GM19043 (cell line): ENCODE results near the gene TTYH2.
"Not testable (repeated sequence)": the region's sequence is repeated elsewhere in the genome, so short reads cannot be mapped to it uniquely, and the experiment has no call there.

Source experiments
- ATAC-seq: cut with Tn5 transposase; IDR thresholded peaks from one replicate; pipeline ENCODE4 v1.9.1; 2021; ENCODE audit warnings: low read depth; ENCODE audit not compliant: unreplicated experiment

Gene TTYH2

GRCh38 chr17:74280093-74280513 lies 66.7 kb downstream of the TTYH2 start:
- ATAC-seq = peak; percentile 60

DNA sequence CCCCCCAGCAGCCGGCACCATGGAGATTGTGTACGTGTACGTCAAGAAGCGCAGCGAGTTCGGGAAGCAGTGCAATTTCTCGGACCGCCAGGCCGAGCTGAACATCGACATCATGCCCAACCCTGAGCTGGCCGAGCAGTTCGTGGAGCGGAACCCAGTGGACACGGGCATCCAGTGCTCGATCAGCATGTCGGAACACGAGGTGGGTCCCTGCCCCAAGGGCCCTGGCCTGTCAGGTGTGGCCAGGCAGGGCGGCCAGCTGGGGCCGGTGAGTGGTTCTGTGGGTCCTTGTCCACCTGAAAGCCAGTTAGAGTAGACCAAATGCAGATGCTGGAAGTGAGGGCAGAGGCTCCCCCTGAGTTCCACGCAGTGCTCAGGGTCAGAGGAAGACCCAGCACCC lies 68.4 kb downstream of the TTYH2 start:
- no peak for ATAC-seq

DNA sequence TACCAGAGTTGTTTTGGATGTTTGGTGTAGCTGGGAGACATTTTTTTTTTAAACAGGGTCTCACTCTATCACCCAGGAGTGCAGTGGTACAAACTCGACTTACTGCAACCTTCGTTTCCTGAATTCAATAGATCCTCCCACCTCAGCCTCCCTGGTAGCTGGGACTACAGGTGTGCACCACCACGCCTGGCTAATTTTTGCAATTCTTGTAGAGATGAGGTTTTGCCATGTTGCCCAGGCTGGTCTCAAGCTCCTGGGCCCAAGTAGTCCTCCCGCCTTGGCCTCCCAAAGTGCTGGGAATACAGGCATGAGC lies 68.9 kb downstream of the TTYH2 start:
- not testable (repeated sequence) for ATAC-seq

DNA sequence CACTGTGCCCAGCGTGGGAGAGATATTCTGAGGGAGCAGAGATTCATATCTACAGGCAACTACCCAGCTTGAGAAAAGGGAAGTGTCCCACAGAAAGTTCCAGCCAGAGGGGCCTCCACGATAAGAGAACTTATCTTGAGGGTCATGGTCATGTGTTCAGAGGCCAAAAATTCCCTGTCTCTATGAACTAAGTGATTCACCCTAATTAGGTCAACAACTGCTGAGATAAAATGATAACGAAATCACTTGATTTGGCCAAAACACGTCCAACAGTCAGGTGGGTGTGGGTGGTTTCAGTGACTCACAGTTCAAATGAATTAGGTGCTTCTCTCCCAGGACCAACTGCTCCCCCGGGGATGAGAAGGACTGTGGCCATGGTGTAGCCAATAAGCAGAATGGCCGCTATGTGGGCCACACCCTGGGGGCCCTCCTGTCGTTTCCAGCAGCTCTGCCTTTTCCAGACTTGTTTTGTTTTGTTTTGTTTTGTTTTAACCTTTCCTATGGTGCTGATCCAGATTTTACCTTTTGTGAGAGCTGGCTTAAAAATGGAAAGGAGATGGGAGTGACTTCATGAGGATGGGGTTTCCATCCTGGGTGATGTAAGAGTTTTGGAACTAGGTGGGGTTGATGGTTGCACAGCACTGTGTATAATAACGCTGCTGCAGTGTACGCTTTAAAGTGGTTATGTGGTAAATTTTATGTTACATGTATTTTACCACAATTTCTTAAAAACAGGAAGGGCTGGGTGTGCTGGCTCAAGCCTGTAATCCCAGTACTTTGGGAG lies 69.4 kb downstream of the TTYH2 start:
- no peak for ATAC-seq

DNA sequence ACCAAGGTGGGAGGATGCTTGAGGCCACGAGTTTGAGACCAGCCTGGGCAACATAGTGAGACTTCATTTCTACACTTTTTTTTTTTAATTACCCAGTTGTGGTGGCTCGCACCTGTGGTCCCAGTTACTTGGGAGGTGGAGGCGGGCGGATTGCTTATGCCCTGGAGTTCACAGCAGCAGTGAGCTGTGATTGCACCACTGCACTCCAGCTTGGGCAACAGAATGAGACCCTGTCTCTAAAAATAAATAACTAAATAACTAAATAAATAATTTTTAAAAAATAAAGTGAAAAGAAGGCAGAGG lies 70.0 kb downstream of the TTYH2 start:
- no peak for ATAC-seq

- no peak for ATAC-seq
Observed at GRCh38 chr17:74287031-74287602, 73.7 kb downstream of the TTYH2 start.

- no peak for ATAC-seq
Observed at GRCh38 chr17:74288785-74289184, 75.4 kb downstream of the TTYH2 start.

- ATAC-seq = no peak
Observed at GRCh38 chr17:74289688-74290087, 76.3 kb downstream of the TTYH2 start.

DNA sequence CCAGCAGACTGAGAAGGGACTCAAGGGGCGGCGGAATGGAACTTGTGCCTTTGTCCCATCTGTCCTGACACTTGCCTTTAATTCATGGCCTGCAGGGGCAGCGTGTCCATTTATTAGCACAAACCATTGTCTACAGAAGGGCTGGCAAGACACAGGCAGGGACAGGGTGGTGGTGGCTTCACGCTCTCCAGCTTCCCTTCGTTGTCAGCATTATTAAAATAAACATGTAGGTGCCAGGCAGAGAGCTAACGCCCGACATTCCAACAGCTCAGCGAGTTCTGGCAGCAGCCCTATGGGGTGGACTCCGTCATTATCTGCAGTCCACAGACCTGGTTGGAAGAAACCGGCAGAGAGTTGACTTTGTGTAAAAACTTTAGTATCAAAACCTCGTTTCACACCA lies 77.0 kb downstream of the TTYH2 start:
- no peak for ATAC-seq

DNA sequence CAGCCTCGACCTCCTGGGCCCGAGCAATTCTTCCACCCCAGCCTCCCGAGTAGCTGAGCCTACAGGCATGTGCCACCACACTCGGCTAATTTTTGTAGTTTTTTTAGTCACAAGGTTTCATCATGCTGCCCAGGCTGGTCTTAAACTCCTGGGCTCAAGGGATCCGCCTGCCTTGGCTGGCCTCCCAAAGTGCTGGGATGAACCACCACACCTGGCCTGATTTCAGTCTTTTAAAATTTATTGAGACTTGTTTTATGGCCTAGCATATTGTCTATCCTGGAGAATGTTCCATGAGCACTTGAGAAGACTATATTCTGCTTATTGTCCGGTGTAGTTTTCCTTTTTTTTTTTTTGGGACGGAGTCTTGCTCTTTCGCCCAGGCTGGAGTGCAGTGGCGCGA lies 79.1 kb downstream of the TTYH2 start:
- ATAC-seq = no peak

DNA sequence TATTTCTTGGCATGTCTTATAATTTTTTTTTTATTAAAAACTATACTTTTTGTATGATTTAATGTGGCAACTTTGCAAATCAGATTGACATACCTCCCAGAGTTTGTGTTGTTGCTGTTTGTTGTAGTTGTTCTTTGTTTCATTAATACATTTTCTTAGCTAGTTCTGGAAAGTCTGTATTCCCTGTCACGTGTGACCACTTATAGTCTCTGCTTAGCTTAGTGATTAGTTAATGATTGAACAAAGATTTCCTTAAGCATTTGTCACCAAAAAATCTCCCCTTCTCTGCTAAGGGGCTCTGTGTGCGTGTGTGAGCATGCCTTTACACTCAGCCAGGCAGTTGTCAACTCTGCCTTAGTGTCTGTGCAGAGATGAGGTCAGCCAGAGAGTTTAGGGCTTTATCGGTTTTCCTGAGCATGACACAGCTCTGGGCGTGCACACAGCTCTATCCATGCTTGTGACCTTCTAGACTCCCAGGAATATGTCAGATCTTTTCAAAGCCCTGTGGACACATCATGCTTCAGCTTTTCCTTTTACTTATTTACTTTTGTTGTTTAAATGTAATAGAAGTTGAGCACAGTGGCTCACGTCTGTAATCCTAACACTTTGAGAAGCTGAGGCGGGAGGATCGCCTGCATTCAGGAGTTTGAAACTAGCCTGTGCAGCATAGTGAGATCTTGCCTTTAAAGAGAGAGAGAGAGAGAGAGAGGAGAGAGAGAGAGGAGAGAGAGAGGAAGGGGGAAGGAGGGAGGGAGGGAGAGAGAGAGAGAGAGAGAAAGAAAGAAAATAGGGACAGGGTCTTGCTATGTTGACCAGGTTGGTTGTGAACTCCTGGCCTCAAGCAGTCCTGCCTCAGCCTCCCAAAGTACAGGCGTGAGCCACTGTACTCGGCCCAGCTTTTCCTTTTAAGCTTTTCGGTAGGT lies 82.5 kb downstream of the TTYH2 start:
- no peak for ATAC-seq

- ATAC-seq = no peak
Observed at GRCh38 chr17:74296548-74296936, 83.2 kb downstream of the TTYH2 start.

GRCh38 chr17:74297941-74298340 lies 84.6 kb downstream of the TTYH2 start:
- no peak for ATAC-seq

DNA sequence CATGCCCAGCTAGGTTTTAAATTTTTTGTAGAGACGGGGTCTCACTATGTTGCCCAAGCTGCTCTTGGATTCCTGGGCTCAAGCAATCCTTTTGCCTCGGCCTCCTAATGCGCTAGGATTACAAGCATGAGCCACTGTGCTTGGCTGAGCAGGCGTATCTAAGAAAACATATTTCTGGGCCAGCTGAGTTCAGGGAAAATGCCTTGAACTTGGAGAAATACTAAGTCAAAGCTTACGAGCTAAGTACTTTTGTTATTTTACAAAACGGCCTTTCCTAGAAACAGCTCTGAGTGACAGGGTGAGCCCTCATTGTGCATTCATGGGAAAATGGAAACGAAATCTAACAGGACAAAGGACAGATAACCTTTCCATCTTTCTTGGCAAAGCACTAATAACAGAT lies 85.4 kb downstream of the TTYH2 start:
- ATAC-seq = no peak

GRCh38 chr17:74299226-74300009 lies 86.0 kb downstream of the TTYH2 start:
- ATAC-seq = no peak

GRCh38 chr17:74303305-74303704 lies 89.9 kb downstream of the TTYH2 start:
- ATAC-seq = no peak

GRCh38 chr17:74304184-74304583 lies 90.8 kb downstream of the TTYH2 start:
- ATAC-seq = no peak

DNA sequence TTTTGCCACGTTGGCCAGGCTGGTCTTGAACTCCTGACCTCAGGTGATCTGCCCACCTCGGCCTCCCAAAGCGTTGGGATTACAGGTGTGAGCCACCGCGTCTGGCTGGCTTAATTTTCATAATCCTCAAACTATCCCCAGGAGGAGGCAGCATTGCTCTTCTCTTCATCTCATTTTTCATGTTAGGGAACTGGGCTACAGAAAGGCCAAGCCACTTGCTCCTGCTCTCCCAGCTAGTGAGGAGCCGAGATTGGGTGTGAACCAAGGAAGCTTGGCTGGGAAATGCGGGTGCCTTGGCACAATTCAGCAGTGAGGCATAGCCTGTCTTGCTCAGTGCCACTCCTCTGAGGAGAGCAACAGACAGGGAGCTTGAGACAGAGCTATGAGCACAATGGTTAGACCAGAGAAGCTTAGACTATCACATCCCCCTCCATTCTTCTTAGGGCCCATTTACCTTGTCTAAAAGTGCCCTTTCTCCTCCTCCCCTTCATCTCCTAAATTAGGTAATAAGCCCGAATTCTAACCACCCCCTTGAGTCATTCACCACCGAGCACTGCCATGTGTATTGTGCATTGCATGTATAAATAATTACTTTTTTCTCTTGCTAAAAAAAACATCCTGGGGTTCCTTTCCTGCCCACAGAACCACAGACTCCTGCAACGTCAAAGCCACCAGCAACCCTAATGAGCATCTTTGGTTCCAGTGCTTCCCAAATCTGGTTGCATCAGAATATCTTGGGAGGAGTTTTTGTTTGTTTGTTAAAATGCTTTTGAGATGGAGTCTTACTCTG lies 92.7 kb downstream of the TTYH2 start:
- no peak for ATAC-seq

- no peak for ATAC-seq
Observed at GRCh38 chr17:74307984-74308773, 94.8 kb downstream of the TTYH2 start.
